GM04503 (cell line): ENCODE measurements around the gene NCKAP5L.
A peak's percentile ranks its signal among the peaks of the same experiment; 100 is the strongest.
"Not testable (repeated sequence)": the region's sequence is repeated elsewhere in the genome, so short reads cannot be mapped to it uniquely, and the experiment has no call there.

Source experiments
- DNase-seq: peaks from one replicate; pipeline ENCODE4 v3.0.0-alpha.2; 2012; ENCODE audit warnings: low read depth

The NCKAP5L gene

GRCh38 chr12:49798248-49798647 lies 30.0 kb downstream of the NCKAP5L start:
- DNase-seq = no peak

GRCh38 chr12:49797449-49797776 lies 30.8 kb downstream of the NCKAP5L start:
- DNase-seq = no peak

- DNase-seq = no peak
These were observed 31.4 kb downstream of the NCKAP5L start for GRCh38 chr12:49796606-49797448.

- DNase-seq = no peak
These were observed 32.1 kb downstream of the NCKAP5L start for GRCh38 chr12:49796155-49796554.

GRCh38 chr12:49795654-49796105 lies 32.5 kb downstream of the NCKAP5L start:
- no peak for DNase-seq

GRCh38 chr12:49794811-49795653 lies 33.2 kb downstream of the NCKAP5L start:
- no peak for DNase-seq

- DNase-seq = no peak
These were observed 34.2 kb downstream of the NCKAP5L start for GRCh38 chr12:49794021-49794420.

GRCh38 chr12:49793620-49794019 lies 34.6 kb downstream of the NCKAP5L start:
- DNase-seq = no peak

- no peak for DNase-seq
These were observed 35.1 kb downstream of the NCKAP5L start for GRCh38 chr12:49792976-49793580.

GRCh38 chr12:49792181-49792970 lies 35.8 kb downstream of the NCKAP5L start:
- DNase-seq = no peak

- no peak for DNase-seq
These were observed 36.5 kb downstream of the NCKAP5L start for GRCh38 chr12:49791700-49792099.

GRCh38 chr12:49790741-49791555 lies 37.3 kb downstream of the NCKAP5L start:
- DNase-seq = no peak

GRCh38 chr12:49789992-49790391 lies 38.2 kb downstream of the NCKAP5L start:
- no peak for DNase-seq

GRCh38 chr12:49787672-49788071 lies 40.5 kb downstream of the NCKAP5L start:
- DNase-seq = no peak

GRCh38 chr12:49784756-49785409 lies 43.3 kb downstream of the NCKAP5L start:
- peak; percentile 11 for DNase-seq

GRCh38 chr12:49783917-49784676 lies 44.1 kb downstream of the NCKAP5L start:
- peak; percentile 50 for DNase-seq

GRCh38 chr12:49780914-49781313 lies 47.3 kb downstream of the NCKAP5L start:
- not testable (repeated sequence) for DNase-seq

GRCh38 chr12:49779581-49779980 lies 48.6 kb downstream of the NCKAP5L start:
- DNase-seq = no peak
